Dermis blood vessel endothelial cell (primary cell): ENCODE measurements around the gene CD74. TPM values are rescaled to one million over a fixed set of nuclear protein-coding genes. Genes with fewer than 3 reads are reported as not detected.

ENCODE experiments used
- DNase-seq: peaks from one replicate; pipeline ENCODE4 v3.0.0; 2010
- total RNA-seq: library from RNA; depleted of rRNA; stranded (reverse); fragments of >200 nt; gene quantifications from 2 replicates; pipeline ENCODE4 v1.2.3, GENCODE V29; 2014

CD74 gene
- total RNA-seq, 1 donor from 2014 or later: 4.8 TPM

GRCh38 chr5:150396267-150396666 lies 16.4 kb downstream of the CD74 start:
- DNase-seq: no peak

GRCh38 chr5:150395688-150395975 lies 17.1 kb downstream of the CD74 start:
- no peak for DNase-seq

- no peak for DNase-seq
These were observed 17.6 kb downstream of the CD74 start for GRCh38 chr5:150394912-150395687.

GRCh38 chr5:150394131-150394530 lies 18.6 kb downstream of the CD74 start:
- DNase-seq: peak; percentile 36

- no peak for DNase-seq
These were observed 19.5 kb downstream of the CD74 start for GRCh38 chr5:150393096-150393645.

- DNase-seq: no peak
These were observed 20.0 kb downstream of the CD74 start for GRCh38 chr5:150392680-150393079.

GRCh38 chr5:150391986-150392385 lies 20.7 kb downstream of the CD74 start:
- no peak for DNase-seq

GRCh38 chr5:150391064-150391834 lies 21.5 kb downstream of the CD74 start:
- no peak for DNase-seq

GRCh38 chr5:150389531-150390266 lies 23.0 kb downstream of the CD74 start:
- no peak for DNase-seq

GRCh38 chr5:150386024-150386855 lies 26.5 kb downstream of the CD74 start:
- no peak for DNase-seq

- no peak for DNase-seq
These were observed 28.0 kb downstream of the CD74 start for GRCh38 chr5:150384701-150385100.

GRCh38 chr5:150377964-150378694 lies 34.6 kb downstream of the CD74 start:
- no peak for DNase-seq

GRCh38 chr5:150376799-150377771 lies 35.6 kb downstream of the CD74 start:
- no peak for DNase-seq

GRCh38 chr5:150374651-150375050 lies 38.1 kb downstream of the CD74 start:
- DNase-seq: no peak

- no peak for DNase-seq
These were observed 40.1 kb downstream of the CD74 start for GRCh38 chr5:150372639-150373038.

- no peak for DNase-seq
These were observed 44.2 kb downstream of the CD74 start for GRCh38 chr5:150368526-150368925.

- no peak for DNase-seq
These were observed 48.7 kb downstream of the CD74 start for GRCh38 chr5:150364004-150364403.

- DNase-seq: no peak
These were observed 49.5 kb downstream of the CD74 start for GRCh38 chr5:150363185-150363584.

- no peak for DNase-seq
These were observed 51.4 kb downstream of the CD74 start for GRCh38 chr5:150361301-150361700.
